IMR-90 (cell line): ENCODE results near the gene LPAR2. TPM values are rescaled to one million over a fixed set of nuclear protein-coding genes. Genes with fewer than 3 reads are reported as not detected.
A peak's percentile ranks its signal among the peaks of the same experiment; 100 is the strongest.

Experiments used
- ATAC-seq: fragments of 200-7000 bp; cut with Tn5 transposase; 2 replicates; pipeline ENCODE4 v1.9.1; 2020; ENCODE audit warnings: low read depth, mild to moderate bottlenecking, moderate library complexity
- BruUV-seq: library from RNA; stranded (reverse); fragments of 400-500 nt; replicated peaks from 2 replicates; lab custom pipeline; 2021; lab: Mats Ljungman, UMichigan
- CTCF ChIA-PET: fragments of 300-600 bp; formaldehyde crosslinking; extraction: SDS; loops from one replicate; lab custom pipeline; 2021; ENCODE audit warnings: antibody characterized with exemption; lab: Yijun Ruan, JAX
- POLR2A ChIA-PET: fragments of 300-600 bp; sonication (Branson Sonifier 250); formaldehyde crosslinking; loops from one replicate; lab custom pipeline; 2022; ENCODE audit warnings: antibody characterized with exemption; ENCODE audit not compliant: unreplicated experiment; lab: Charles Lee
- DNase-seq: peaks from one replicate; pipeline ENCODE4 v3.0.0; 2013
- H2AFZ ChIP-seq: replicated peaks from 2 replicates; pipeline ENCODE3; 2013; ENCODE audit warnings: low read length, mild to moderate bottlenecking; ENCODE audit not compliant: poor library complexity
- H2AK5ac ChIP-seq: 2 replicates; pipeline ENCODE4 v1.6.1; 2013; ENCODE audit warnings: low read depth, low read length, inconsistent platforms
- H2AK9ac ChIP-seq: replicated peaks from 2 replicates; pipeline ENCODE3; 2013; ENCODE audit warnings: mild to moderate bottlenecking, low read depth, low read length, moderate library complexity; ENCODE audit not compliant: poor library complexity
- H2BK120ac ChIP-seq: 2 replicates; pipeline ENCODE4 v1.6.1; 2013; ENCODE audit warnings: low read depth, low read length, inconsistent platforms
- H2BK15ac ChIP-seq: 3 replicates; pipeline ENCODE4 v1.6.1; 2013; ENCODE audit warnings: low read depth, low read length, inconsistent platforms
- H2BK20ac ChIP-seq: 2 replicates; pipeline ENCODE4 v1.6.1; 2013; ENCODE audit warnings: low read depth, mild to moderate bottlenecking, inconsistent platforms, low read length, moderate library complexity
- H2BK5ac ChIP-seq: 2 replicates; pipeline ENCODE4 v1.6.1; 2013; ENCODE audit warnings: mild to moderate bottlenecking, low read depth, low read length, inconsistent platforms; ENCODE audit not compliant: poor library complexity, severe bottlenecking
- H3K14ac ChIP-seq: replicated peaks from 2 replicates; pipeline ENCODE4 v1.6.1; 2013; ENCODE audit warnings: low read depth, low read length, inconsistent platforms
- H3K18ac ChIP-seq: 2 replicates; pipeline ENCODE4 v1.6.1; 2013; ENCODE audit warnings: low read depth, low read length, control low read depth
- H3K23ac ChIP-seq: 2 replicates; pipeline ENCODE4 v1.6.1; 2013; ENCODE audit warnings: low read depth, low read length, inconsistent platforms
- H3K27ac ChIP-seq: 2 replicates; pipeline ENCODE4 v1.5.1; 2013; ENCODE audit warnings: mild to moderate bottlenecking, control low read depth, low read length; ENCODE audit not compliant: insufficient read depth
- H3K27me3 ChIP-seq: 2 replicates; pipeline ENCODE4 v1.6.1; 2013; ENCODE audit warnings: low read length; ENCODE audit not compliant: control insufficient read depth, insufficient read depth
- H3K36me3 ChIP-seq: 2 replicates; pipeline ENCODE4 v1.6.1; 2013; ENCODE audit warnings: low read length, mixed read lengths; ENCODE audit not compliant: control insufficient read depth, insufficient read depth
- H3K4ac ChIP-seq: 2 replicates; pipeline ENCODE4 v1.6.1; 2013; ENCODE audit warnings: low read depth, low read length, inconsistent platforms
- H3K4me1 ChIP-seq: 2 replicates; pipeline ENCODE4 v1.6.1; 2013; ENCODE audit warnings: low read length, mixed read lengths; ENCODE audit not compliant: control insufficient read depth, insufficient read depth
- H3K4me2 ChIP-seq: 2 replicates; pipeline ENCODE4 v1.6.1; 2013; ENCODE audit warnings: low read depth, mild to moderate bottlenecking, control low read depth, low read length, moderate library complexity
- H3K4me3 ChIP-seq: 2 replicates; pipeline ENCODE4 v1.5.1; 2013; ENCODE audit warnings: low read depth, mild to moderate bottlenecking, control low read depth, low read length, moderate library complexity; ENCODE audit not compliant: insufficient read depth
- H3K56ac ChIP-seq: 2 replicates; pipeline ENCODE4 v1.6.1; 2013; ENCODE audit warnings: low read length, inconsistent platforms; ENCODE audit not compliant: insufficient read depth; ENCODE audit errors: extremely low read depth
- H3K79me1 ChIP-seq, 2 experiments: 2 replicates each; pipeline ENCODE4 v1.6.1; 2013; ENCODE audit warnings: low read length in 2 of 2, inconsistent platforms in 1 of 2, low read depth in 1 of 2
- H3K9ac ChIP-seq: 2 replicates; pipeline ENCODE4 v1.6.1; 2013; ENCODE audit warnings: low read depth, low read length, control low read depth
- H3K9me1 ChIP-seq: 2 replicates; pipeline ENCODE4 v1.6.1; 2013; ENCODE audit warnings: low read length, inconsistent platforms; ENCODE audit not compliant: insufficient read depth
- H3K9me3 ChIP-seq: 2 replicates; pipeline ENCODE4 v1.6.1; 2013; ENCODE audit warnings: low read length; ENCODE audit not compliant: control insufficient read depth, insufficient read depth
- H4K20me1 ChIP-seq: 2 replicates; pipeline ENCODE4 v1.6.1; 2013; ENCODE audit warnings: low read length, inconsistent platforms; ENCODE audit not compliant: insufficient read depth
- H4K5ac ChIP-seq: 2 replicates; pipeline ENCODE4 v1.6.1; 2013; ENCODE audit warnings: mild to moderate bottlenecking, low read depth, low read length, control low read depth
- H4K8ac ChIP-seq, 2 experiments: 2 replicates each; pipeline ENCODE4 v1.6.1; 2013; ENCODE audit warnings: low read depth in 2 of 2, low read length in 2 of 2, control low read depth in 1 of 2, inconsistent platforms in 1 of 2
- H4K91ac ChIP-seq: 2 replicates; pipeline ENCODE4 v1.6.1; 2013; ENCODE audit warnings: low read depth, low read length, inconsistent platforms; ENCODE audit not compliant: insufficient read depth
- SMC3 ChIP-seq: fragments of 150-350 bp; IDR thresholded peaks from 2 replicates; pipeline ENCODE4 v1.6.1; 2016; ENCODE audit warnings: low read depth, mild to moderate bottlenecking, antibody characterized with exemption, low read length, moderate library complexity
- WGBS, 2 experiments: methylation state at CpG; one replicate each; pipeline versions ENCODE4 v1.1.5 to v1.1.7; 2013; ENCODE audit warnings: missing lambda C conversion rate in 2 of 2; ENCODE audit not compliant: insufficient read length in 1 of 2; ENCODE audit errors: extremely low coverage in 2 of 2; 5-methylcytosine and 5-hydroxymethylcytosine counted together
- dilution Hi-C: fragments of 300-500 bp; cut with HindIII; formaldehyde crosslinking; loops from one replicate; pipeline ENCODE4 v1.14.3; 2018; ENCODE audit warnings: low sequenced_read_pairs; ENCODE audit not compliant: unreplicated experiment
- in situ Hi-C: fragments of 300-500 bp; cut with MboI; formaldehyde crosslinking; loops from 3 replicates; pipeline ENCODE4 v1.14.3; 2019; ENCODE audit warnings: low sequenced_read_pairs, inconsistent platforms, mixed read lengths
- intact Hi-C: fragments of 100-400 bp; cut with micrococcal nuclease; formaldehyde crosslinking; loops from 2 replicates; pipeline ENCODE4 v1.10.0; 2022
- polyA plus RNA-seq, 3 experiments: library from polyadenylated mRNA; depleted of rRNA; stranded (reverse); fragments of >200 nt; gene quantifications; 2 replicates each; pipeline ENCODE4 v1.2.3, GENCODE V29; 2012; ENCODE audit warnings: low replicate concordance in 1 of 3
- total RNA-seq: library from RNA; depleted of rRNA; stranded (reverse); fragments of >200 nt; gene quantifications from 2 replicates; pipeline ENCODE4 v1.2.3, GENCODE V29; 2012

Gene LPAR2
- total and polyA plus RNA-seq, 2 of the 4 experiments (the other 2 are of a cell fraction) = under 0.01 to 5.4 TPM

DNA sequence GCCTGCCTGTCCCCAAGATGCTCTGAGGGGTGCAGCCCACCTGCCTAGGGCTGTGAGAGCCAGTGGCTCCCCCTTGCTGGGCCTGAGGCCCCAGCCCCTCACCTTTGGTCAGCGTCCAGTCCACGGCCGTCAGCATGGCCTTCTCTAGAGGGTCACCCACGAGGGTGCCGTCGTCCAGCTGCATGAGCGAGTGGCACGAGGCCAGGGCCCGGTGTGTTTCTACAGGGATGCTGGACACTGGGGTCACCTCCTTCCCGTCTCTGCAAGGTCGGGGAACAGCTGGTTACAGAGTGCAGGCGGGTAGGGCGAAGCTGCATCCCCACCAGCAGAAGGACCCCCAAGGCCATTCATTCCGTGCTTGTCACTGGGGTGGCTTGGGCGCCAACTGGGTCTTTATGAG lies 26.4 kb upstream of the LPAR2 start:
- no peak overlapping the region for H4K5ac ChIP-seq
- H3K4me3 ChIP-seq = no peak overlapping the region
- no peak overlapping the region for H3K18ac ChIP-seq
- no peak for DNase-seq
- H4K91ac ChIP-seq = no peak overlapping the region
- no peak overlapping the region for H4K8ac ChIP-seq
- peaks cover 8% of the 10 kb centered on the region for H4K20me1 ChIP-seq
- TF ChIP-seq SMC3 = no peak
- no peak for ATAC-seq
- no peak overlapping the region for H2AK5ac ChIP-seq
- ChIA-PET CTCF (no interaction called here), POLR2A (no interaction called here)
- WGBS, 2 experiments = 99% methylated on average over 14 of the region's 15 CpGs; no CpG with 5 or more reads in 1 of the 2 experiments
- intact Hi-C loops (no loop called here), in situ Hi-C loops (no loop called here), dilution Hi-C loops (no loop called here)
- H2BK5ac ChIP-seq = no peak overlapping the region
- H2BK120ac ChIP-seq = no peak overlapping the region
- H3K14ac ChIP-seq = no peak overlapping the region
- no peak overlapping the region for H3K4ac ChIP-seq
- no peak overlapping the region for H2AK9ac ChIP-seq
- no peak overlapping the region for H2BK15ac ChIP-seq
- H3K79me1 ChIP-seq = peaks cover under 1 to 11% of the 10 kb centered on the region in 2 experiments
- no TSS peak for BruUV-seq
- H3K36me3 ChIP-seq = peaks cover 85% of the 10 kb centered on the region
- no peak overlapping the region for H3K56ac ChIP-seq
- no peaks in the 10 kb centered on the region; the same call in 1 of the 2 replicates for H3K4me1 ChIP-seq
- peak overlapping the region; percentile 21 for H2AFZ ChIP-seq
- H3K9me3 ChIP-seq = no peaks in the 10 kb centered on the region
- no peak overlapping the region for H3K4me2 ChIP-seq
- H2BK20ac ChIP-seq = no peak overlapping the region
- H3K9me1 ChIP-seq = peaks cover 3% of the 10 kb centered on the region
- no peak overlapping the region for H3K9ac ChIP-seq
- H3K27ac ChIP-seq = no peak overlapping the region
- H3K27me3 ChIP-seq = no peaks in the 10 kb centered on the region
- H3K23ac ChIP-seq = no peak overlapping the region
